GM12891 (cell line): ENCODE results near the gene KCNAB3.

Experiments
- POLR2A ChIP-seq: IDR thresholded peaks from 2 replicates; pipeline ENCODE4 v1.6.1; 2011; ENCODE audit warnings: low read depth, low read length, control low read depth
- POLR2AphosphoS5 ChIP-seq: IDR thresholded peaks from 2 replicates; pipeline ENCODE4 v1.6.1; 2011; ENCODE audit warnings: low read depth, low read length, control low read depth
- POU2F2 ChIP-seq: IDR thresholded peaks from 2 replicates; pipeline ENCODE4 v1.6.1; 2011; ENCODE audit warnings: low read depth, mild to moderate bottlenecking, control low read depth, low read length, moderate library complexity
- SPI1 ChIP-seq: IDR thresholded peaks from 2 replicates; pipeline ENCODE4 v1.6.1; 2011; ENCODE audit warnings: low read depth, low read length, control low read depth
- TAF1 ChIP-seq: IDR thresholded peaks from 2 replicates; pipeline ENCODE4 v1.6.1; 2011; ENCODE audit warnings: low read depth, low read length, control low read depth

GRCh38 chr17:7944326-7944725 lies 14.7 kb upstream of the KCNAB3 start:
- no peak for TF ChIP-seq TAF1
- no peak for TF ChIP-seq POLR2AphosphoS5
- TF ChIP-seq POLR2A: no peak
- TF ChIP-seq SPI1: no peak
- TF ChIP-seq POU2F2: no peak
